ENCODE results near the gene SLC25A21.
"Not testable (repeated sequence)": the region's sequence is repeated elsewhere in the genome, so short reads cannot be mapped to it uniquely, and the experiment has no call there.

SLC25A21 gene

DNA sequence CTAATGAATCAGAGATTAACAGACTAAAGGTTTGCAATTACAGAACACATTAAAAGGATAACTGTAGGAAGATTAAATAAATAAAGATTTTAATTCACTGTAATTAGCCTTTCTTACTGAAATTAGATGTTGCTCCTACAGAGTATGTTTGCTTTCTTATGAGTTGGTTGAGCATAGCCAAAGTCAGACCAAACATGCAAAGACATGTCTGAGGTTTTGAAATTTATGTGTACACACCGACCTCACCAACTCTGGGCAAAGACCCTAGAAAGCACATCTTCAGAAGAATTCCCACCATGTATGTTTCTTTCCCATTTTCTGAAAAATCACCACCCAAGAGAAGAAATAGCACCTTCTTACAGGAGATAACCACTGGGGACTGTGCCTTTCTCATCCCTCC lies 351.5 kb downstream of the SLC25A21 start:
- ATAC-seq = no peak
- no peak for DNase-seq

DNA sequence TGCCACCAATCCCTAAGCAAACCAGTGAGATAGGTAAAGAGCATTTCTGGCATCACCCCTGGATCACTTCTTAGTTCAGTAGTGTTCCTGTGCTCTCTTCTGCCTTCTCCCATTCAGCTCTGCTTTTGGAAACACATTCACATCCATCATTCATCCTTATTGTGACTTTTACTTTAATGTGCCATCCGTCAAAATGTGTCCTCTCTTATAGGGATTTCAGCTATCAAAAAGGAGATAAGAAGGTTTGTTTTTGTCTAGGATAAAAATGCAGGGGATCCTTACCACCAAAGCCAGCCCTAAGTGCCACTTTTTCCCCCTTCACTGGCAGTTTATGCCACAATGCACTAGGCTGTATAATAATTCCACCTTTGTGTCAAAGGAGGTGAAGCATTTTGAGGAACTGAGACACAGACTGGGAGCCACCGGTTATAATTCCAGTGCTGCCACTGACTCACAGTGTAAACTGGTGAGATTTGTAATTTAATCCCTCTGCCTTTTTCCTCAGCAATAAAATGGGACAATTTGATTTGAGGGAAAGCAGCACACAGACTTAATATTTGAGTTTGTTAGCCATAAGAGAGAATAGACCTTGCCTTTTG lies 352.2 kb downstream of the SLC25A21 start:
- ATAC-seq = no peak

DNA sequence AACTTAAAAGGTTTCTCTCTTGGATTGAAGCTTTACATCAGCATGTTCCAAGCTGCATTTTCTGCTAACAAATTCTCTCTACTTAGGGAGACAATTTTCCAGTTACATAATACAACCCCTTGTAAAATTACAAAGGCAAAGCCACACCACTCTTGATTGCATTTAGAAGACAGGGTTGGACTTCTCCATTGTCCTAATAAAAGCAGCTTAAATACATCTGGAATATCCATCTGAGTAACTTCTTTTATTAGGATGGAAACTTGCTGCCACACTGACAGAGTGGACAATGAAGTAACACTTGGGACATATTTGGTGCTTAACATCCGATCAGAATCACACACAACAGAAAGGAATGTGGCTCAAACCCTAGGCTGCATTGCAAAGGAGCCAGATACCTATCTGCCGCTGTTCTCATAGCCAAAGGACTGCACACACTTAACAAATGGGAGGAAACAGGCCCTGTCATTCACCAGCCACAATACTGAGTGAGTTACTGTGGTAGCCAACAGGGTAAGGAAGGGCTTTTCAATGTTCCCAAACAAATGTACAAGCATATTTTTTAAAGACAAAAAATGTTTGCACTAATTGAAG lies 353.5 kb downstream of the SLC25A21 start:
- no peak for ATAC-seq
- no peak for DNase-seq

More for the DNA sequence above, 352.2 kb downstream of the SLC25A21 start:
- no peak for DNase-seq

DNA sequence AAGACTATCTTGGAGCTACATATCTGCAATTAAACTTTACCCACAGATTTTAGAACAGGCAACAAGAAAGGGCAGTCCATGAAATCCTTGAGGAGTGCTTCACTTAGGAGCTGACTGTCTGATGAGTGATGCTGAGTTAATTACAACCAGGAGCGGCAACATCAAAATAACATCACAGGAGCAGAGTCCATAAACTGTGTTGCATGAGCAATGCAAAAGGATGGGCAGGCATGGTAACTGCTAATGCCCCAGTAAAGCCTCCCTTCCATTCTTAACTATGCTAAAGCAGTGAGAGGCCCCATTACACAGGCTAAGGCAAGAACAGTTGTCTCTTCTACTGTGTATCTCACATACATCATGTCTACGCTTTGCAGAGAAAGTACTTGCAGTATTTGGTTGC lies 354.2 kb downstream of the SLC25A21 start:
- ATAC-seq (no peak), DNase-seq (no peak)

DNA sequence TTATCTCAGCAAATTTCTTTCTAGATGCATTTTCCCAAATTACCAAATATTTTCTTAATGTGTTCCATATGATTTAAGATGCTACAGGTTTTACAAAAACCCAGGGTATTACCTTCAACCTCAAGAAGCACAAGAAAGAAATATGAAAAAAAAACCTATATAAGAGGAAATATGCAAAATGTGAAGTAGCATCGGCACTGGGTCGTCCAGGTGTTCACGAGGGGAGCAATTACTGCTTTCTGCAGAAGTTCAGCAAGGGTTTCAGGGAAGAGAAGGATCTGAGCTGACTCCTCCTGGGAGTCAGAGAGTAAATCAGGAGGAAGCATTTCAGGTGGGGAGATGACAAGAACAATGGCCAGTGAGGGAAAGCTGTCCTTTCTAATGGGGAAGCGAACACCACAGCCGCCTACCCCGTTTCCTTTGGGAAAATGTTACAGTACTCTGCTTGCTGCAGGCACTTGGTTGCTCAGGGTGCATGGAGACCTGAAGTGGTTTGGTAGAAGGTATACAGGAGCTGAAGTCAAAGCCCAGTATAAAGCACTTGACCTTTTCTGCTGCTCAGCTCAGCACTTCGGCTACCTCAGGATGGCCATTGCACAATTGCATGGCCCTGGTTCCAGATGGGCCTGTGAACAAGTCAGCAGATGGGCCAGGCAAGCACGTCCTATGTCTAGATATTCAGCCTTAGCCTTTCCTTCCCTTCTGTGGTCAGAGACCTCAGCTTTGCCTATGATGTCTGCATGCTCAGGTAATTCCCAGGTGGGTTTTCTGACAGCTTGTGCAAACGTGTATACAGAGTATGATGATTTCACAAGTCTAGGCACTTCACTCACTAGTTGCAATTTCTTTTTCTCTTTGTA lies 355.1 kb downstream of the SLC25A21 start:
- ATAC-seq (no peak), DNase-seq (no peak)

DNA sequence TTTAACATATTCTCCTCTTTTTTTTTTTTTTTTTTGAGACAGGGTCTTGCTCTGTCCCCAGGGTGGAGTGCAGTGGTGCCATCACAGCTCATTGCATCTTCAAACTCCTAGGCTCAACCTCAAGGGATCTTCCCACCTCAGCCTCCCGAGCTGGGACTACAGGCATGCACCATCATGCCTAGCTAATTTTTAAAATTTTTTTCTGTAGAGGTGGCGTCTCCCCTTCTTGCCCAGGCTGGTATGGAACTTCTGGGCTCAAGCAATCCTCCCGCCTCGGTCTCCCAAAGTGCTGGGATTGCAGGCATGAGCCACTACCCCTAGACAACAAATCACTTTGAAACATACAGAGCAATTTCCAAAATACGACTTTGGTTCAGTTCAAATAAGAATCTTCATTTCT lies 355.9 kb downstream of the SLC25A21 start:
- DNase-seq (no peak), ATAC-seq (no peak)

DNA sequence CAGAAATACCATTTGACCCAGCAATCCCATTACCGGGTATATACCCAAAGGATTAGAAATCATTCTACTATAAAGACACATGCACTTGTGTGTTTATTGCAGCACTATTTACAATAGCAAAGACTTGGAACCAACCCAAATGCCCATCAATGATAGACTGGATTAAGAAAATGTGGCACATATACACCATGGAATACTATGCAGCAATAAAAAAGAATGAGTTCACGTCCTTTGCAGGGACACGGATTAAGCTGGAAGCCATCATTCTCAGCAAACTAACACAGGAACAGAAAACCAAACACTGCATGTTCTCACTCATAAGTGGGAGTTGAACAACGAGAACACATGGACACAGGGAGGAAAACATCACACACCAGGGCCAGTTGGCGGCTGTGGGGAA lies 357.6 kb downstream of the SLC25A21 start:
- not testable (repeated sequence) for ATAC-seq, DNase-seq

DNA sequence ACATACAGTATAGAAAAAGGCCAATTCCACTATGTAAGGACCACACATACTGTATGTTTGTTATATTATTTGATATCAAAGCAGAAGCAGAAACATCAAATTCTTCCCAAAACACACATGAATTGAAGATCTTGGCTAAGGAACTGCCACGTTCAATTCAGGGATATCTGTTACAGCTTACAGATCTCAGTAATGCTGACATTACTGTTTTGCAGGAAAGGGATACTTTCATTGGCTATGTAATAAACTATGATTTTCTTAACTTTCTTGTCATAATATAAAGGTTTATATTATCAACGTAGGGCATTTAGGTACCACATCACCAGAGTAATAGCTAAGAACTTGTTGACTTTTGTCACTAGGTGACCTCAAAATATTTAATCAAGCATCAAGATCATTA lies 362.2 kb downstream of the SLC25A21 start:
- no peak for ATAC-seq
- DNase-seq = no peak

DNA sequence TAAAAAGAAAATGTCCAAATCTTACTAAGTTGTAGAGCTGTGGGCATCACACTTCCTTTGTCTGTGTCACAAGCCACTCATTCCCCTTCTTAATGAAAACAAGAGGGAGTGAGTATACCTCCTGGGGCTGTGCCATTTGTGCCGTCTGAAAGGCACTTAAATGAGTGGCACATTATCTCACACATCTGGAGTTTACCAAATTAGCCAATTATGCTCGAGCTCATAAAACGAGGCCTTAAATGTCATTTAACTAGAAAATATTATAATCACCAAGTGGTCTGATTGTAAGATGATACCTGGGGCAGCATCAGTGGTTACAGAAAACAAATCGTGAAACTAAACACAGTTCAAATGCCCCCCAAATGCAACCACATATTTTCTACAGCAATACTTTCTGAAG lies 364.7 kb downstream of the SLC25A21 start:
- no peak for ATAC-seq
- no peak for DNase-seq

DNA sequence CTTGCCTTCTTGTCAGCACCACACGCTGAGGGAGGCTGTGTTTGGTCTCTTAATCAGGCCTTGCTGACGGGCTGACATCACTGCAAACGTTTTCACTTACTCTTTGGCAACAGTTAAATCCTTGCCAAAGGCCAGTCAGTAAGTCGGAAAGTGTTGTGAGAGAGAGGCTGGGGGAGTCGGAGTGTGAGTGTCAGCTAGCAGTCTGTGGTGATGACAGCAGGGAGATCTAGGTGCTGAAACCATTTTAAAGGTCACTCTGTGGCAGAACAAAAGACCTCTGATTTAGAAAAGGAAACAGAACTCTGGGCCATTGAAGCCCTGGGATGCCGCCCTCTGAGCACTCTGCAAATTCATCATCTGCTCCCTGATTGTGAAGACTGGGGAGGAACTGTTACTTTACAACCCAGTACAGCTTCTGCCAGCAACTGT lies 367.3 kb downstream of the SLC25A21 start:
- DNase-seq (no peak), ATAC-seq (no peak)

DNA sequence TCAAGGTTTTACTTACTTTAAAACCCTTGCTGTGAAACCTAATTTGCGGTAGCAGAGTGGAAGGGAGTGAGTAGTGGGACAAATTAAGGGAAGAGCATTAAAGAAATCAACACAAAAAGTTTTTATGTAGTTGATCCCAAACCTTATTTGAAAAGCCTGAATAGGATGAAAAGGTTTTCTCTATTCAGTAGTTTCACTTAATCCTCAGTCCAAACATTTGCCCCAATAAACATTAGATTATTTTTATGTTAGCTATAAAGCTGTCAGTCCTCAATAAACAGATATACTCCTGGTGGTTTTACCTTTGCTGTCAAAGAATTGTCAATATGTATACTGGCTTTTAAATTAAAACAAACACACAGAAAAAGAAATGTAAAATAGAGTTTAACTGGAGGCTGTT lies 374.8 kb downstream of the SLC25A21 start:
- DNase-seq (no peak), ATAC-seq (no peak)

DNA sequence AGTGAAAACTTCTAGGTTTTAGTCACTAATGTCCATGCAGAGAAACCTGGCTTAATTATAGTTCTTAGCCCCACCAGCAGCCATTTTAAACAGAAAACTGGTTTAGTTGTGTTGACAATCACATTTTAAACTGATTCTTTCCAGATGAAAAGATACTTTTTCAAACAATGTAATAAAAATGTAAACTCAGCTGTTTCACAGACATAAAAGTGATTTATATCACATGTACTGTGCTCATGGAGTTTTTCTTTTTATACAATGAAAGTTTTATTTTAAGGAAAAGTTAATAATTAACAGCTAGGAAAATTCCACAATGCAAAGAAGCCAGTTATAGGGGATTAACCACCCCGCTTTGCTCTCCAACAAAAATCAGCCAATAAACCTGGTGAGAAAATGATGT lies 381.0 kb downstream of the SLC25A21 start:
- ATAC-seq = no peak
- DNase-seq = no peak

DNA sequence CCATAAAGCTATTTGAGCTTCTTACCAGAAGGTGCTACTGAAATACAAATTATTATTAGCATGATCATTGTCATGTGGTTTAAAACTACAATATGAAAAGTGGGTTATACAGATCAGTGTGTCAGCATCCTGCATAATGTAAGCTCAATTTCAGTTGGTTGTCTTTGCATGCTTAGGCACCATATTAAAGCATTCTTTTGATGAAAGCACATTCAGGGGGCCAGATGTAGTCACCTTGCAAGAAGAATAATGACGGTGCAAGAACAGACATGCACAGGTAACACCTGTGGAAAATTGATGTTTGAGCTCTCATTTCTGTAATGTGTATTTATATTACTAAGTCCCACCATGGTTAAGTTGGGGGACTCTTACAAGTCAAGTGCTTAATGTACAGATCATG lies 386.9 kb downstream of the SLC25A21 start:
- ATAC-seq (no peak), DNase-seq (no peak)

DNA sequence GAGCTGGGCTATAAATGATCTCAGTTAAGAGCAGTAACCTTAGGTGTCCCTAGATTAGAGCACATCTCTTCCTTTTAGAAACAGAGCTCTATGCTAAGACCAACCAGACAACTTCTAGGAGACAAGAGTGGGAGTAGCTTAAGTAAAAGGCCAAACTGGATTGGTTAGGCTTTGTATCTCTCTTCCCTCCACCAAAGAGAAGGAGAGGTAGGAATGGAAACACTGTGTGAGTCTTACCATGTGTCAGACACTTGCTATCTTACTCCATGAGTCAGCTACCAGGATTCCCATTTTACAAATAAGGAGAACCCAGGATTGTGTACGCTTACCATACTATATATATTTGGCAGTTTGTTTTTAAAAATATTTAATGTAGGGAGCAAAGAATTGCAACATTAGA lies 387.9 kb downstream of the SLC25A21 start:
- DNase-seq (no peak), ATAC-seq (no peak)

DNA sequence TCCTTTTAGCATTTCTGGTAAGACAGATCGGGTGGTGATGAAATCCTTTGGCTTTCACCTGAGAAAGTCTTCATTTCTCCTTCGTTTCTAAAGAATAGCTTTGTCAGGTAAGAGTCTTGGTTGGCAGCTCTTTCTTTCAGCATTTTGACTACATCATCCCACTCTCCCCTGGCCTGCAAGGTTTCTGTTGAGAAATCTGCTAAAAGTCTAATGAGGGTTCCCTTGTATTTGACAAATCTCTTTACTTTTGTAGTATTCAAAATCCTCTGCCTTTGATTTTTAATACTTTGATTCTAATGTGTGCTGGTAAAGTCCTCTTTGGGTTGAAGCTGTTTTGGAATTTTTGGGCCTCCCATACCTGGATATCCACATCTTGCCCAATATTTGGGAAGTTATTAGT lies 390.5 kb downstream of the SLC25A21 start:
- DNase-seq = no peak
- ATAC-seq = no peak

DNA sequence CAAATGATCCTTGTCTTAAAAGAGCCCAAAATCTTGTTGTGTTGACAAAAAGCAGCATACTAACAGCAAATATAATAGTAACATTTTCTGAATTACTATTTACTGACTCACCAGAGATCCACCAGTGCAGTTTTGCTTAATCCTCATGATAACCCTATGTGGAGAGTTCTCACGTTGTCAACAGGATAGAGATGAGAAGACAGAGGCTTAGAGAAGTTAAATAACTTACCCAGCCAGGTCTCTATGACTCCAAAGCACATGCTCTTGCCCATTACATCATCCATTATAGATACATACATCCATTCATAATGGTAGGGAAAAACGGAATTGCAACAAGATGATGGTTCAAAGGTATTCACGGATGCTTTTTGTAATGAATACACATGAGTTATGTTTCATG lies 398.8 kb downstream of the SLC25A21 start:
- ATAC-seq = no peak
- no peak for DNase-seq

DNA sequence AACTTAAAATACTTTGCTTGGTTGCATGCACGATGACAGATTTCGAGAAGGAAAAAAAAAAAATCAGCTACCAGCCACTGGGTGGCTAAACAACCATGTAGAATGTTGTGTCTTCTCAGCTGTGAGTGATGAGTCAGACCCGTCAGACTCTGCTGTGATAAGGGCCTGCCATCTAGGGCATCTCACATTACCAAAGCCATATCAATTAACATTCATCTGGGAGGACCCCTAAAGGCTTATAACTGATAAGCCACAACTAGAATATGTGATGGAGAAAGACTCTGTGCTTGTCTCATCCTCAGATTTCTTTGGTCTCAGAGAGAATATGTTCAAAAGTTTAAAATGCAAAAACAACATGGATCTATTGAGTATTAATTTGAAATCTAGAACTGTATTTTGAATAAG lies 399.3 kb downstream of the SLC25A21 start:
- DNase-seq = no peak
- ATAC-seq = no peak

DNA sequence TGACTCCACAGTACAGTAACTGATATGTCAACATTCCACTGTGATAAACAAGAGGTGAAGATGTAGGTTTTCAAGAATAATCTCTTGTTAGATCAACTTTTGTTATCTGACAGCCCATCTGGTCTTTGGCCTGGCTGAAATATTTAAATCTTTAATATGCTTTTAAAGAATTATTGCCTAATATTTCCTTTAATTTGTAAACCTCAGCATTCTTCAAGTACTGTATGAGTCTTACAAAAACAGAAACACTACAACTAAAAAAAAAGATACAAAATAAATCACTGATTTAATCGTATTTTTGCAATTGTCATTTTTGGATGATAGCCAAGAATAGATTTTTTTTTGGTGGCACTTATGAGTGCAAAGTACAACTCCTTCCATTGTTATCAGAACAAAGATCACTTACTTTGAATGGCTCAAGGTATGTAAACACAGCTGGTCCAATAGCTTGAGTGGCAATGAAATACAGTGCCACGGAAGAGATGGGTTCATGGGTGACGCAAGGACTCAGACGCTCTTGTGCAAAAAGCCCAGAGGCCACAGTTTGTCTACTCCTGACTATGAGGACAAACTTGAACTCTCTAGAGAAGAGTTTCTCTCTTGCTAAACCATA lies 401.3 kb downstream of the SLC25A21 start:
- ATAC-seq (no peak), DNase-seq (no peak)

DNA sequence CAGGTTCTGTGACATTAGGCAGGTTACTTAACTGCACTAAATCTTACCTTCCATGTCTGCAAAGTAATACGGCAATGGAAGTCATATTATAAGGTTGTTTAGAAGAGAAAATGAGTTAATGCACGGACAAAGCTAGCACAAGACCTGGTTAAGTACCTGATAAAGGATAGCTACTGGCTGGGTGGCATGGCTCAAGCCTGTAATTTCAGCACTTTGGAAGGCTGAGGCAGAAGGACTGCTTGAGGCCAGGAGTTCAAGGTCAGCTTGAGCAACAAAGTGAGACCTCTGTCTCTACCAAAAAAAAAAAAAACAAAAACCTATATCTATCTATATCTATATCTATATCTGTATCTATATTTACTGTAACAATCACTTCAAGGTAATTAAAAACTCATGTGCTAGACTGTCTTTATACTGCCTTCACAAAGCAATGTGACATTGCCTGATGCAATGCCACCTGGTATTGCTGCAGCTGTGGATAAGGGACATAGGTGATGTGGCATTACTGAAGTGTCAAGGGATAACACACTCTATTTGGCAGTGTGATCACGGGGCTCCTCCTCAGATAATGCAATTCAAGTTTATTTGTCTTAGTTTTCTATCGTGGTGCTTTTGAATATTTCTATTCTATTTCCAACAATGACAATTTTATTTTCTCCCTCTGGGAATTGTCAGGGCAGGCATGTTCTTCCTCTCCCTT lies 403.6 kb downstream of the SLC25A21 start:
- no peak for DNase-seq
- no peak for ATAC-seq

DNA sequence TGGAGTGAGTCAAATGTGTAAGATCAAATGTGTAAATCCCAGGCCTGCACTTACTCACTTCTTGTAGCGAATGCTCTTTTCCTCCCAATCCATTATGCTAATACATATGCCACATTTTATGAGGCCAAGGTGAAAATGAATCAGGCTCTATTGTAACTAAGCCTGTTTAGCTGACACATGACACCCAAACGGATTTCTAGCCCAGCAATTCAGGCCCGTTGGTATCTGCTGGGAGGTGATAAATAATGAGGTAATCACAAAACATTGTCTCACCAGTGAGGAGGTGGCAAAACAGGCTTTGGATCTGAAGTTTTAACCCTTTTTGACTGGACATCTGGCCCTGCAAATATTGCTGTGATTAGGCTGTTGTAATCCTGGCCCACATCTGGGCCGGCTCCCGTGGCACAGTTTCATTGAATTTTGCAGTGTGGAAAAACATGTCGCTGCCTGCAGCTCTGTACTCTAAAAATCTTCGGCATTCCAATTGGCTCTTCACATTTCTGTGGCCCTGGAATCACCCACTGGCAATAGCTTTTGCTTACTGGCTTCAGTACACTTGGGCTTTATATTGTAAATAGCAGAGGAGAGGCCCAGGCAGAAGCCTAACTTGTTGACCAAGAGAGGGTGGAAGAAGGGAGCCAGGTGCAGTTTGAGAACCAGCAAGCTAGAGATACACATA lies 404.7 kb downstream of the SLC25A21 start:
- DNase-seq = no peak
- no peak for ATAC-seq

DNA sequence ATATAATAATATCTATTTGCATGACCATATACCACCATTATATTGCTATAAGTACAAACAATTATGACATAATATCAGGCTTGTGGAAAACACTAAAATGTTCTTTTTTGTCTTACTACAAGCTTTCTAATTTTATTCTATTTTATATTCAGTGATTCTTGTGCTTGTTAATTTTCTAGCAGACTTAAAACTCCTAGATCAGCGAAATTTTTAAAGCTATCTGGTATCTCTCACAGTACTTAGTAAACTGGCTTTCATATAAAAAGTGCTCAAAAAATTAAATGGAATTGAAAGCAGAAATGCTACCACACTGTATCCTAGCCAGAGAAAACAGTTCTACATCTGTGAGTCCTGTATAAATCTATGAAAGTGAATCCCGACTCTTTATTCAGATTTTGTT lies 405.4 kb downstream of the SLC25A21 start:
- no peak for ATAC-seq
- DNase-seq = no peak

Data from stimulated activated naive CD8-positive, alpha-beta T cell treated with anti-CD3 and anti-CD28 coated beads, Interleukin-15, Interleukin-2, amounts not matched to agents 100 U/mL and 50 U/mL, for 24 hours (primary cell).